ENCODE measurements around the gene IGF2BP2. TPM values are rescaled to one million over a fixed set of nuclear protein-coding genes. Genes with fewer than 3 reads are reported as not detected.

Gene IGF2BP2
- total RNA-seq, 1 donor from 2014 or later = 147 TPM

- Mint-ChIP-seq H3K36me3 (peaks cover 25% of the 10 kb centered on the region), H3K9me3 (peaks cover 2% of the 10 kb centered on the region), H3K4me1 (peaks cover 47% of the 10 kb centered on the region), H3K27me3 (ENCODE audit: insufficient read depth, low read depth) (no peaks in the 10 kb centered on the region), H3K4me3 (no peak overlapping the region), H3K27ac (peak overlapping the region; percentile 43)
- Histone ChIP-seq H3K9ac (no peak overlapping the region), H3K9me3 (ENCODE audit: low read depth) (no peaks in the 10 kb centered on the region), H3K79me2 (ENCODE audit: low read depth) (peaks cover 100% of the 10 kb centered on the region), H2AFZ (replicated peaks) (no peak overlapping the region), H3K4me2 (no peak overlapping the region), H3K4me1 (peaks cover 33% of the 10 kb centered on the region), H4K20me1 (ENCODE audit: low read depth) (peaks cover 97% of the 10 kb centered on the region), H3K36me3 (no peaks in the 10 kb centered on the region), H3K27ac (no peak overlapping the region), H3K27me3 (no peaks in the 10 kb centered on the region), H3K4me3 (no peak overlapping the region), H3F3A (ENCODE audit: low read depth) (no peaks in the 10 kb centered on the region)
- no peak for DNase-seq (ENCODE audit: low spot score)
- TF ChIP-seq EZH2phosphoT487 (IDR thresholded peaks at IDR 0.05) (no peak), EZH2 (IDR thresholded peaks at IDR 0.05) (no peak), CTCF (IDR thresholded peaks at IDR 0.05) (no peak)
These were observed 102.0 kb downstream of the IGF2BP2 start for GRCh38 chr3:185722881-185723280.

GRCh38 chr3:185721970-185722369, 102.9 kb downstream of the IGF2BP2 start:
- Histone ChIP-seq H3F3A (ENCODE audit: low read depth) (no peaks in the 10 kb centered on the region), H3K4me1 (peaks cover 30% of the 10 kb centered on the region), H4K20me1 (ENCODE audit: low read depth) (peaks cover 97% of the 10 kb centered on the region), H2AFZ (replicated peaks) (no peak overlapping the region), H3K9ac (no peak overlapping the region), H3K4me3 (no peak overlapping the region), H3K27me3 (no peaks in the 10 kb centered on the region), H3K9me3 (ENCODE audit: low read depth) (no peaks in the 10 kb centered on the region), H3K79me2 (ENCODE audit: low read depth) (peaks cover 100% of the 10 kb centered on the region), H3K4me2 (no peak overlapping the region), H3K36me3 (no peaks in the 10 kb centered on the region), H3K27ac (no peak overlapping the region)
- TF ChIP-seq CTCF (IDR thresholded peaks at IDR 0.05) (no peak), EZH2phosphoT487 (IDR thresholded peaks at IDR 0.05) (no peak), EZH2 (IDR thresholded peaks at IDR 0.05) (no peak)
- Mint-ChIP-seq H3K36me3 (peaks cover 25% of the 10 kb centered on the region), H3K9me3 (peaks cover 2% of the 10 kb centered on the region), H3K27me3 (ENCODE audit: insufficient read depth, low read depth) (no peaks in the 10 kb centered on the region), H3K4me3 (no peak overlapping the region), H3K4me1 (peaks cover 45% of the 10 kb centered on the region), H3K27ac (no peak overlapping the region)
- no peak for DNase-seq (ENCODE audit: low spot score)

GRCh38 chr3:185720326-185720725, 104.5 kb downstream of the IGF2BP2 start:
- Histone ChIP-seq H3K27me3 (no peaks in the 10 kb centered on the region), H3K9ac (no peak overlapping the region), H3K9me3 (ENCODE audit: low read depth) (no peaks in the 10 kb centered on the region), H3K36me3 (no peaks in the 10 kb centered on the region), H3F3A (ENCODE audit: low read depth) (no peaks in the 10 kb centered on the region), H2AFZ (replicated peaks) (no peak overlapping the region), H3K27ac (no peak overlapping the region), H3K4me3 (no peak overlapping the region), H3K4me1 (peaks cover 38% of the 10 kb centered on the region), H3K4me2 (no peak overlapping the region), H3K79me2 (ENCODE audit: low read depth) (peaks cover 100% of the 10 kb centered on the region), H4K20me1 (ENCODE audit: low read depth) (peaks cover 97% of the 10 kb centered on the region)
- no peak for TF ChIP-seq CTCF (IDR thresholded peaks at IDR 0.05)
- TF ChIP-seq EZH2phosphoT487 (IDR thresholded peaks at IDR 0.05) = no peak
- no peak for TF ChIP-seq EZH2 (IDR thresholded peaks at IDR 0.05)
- Mint-ChIP-seq H3K4me3 (no peak overlapping the region), H3K27me3 (ENCODE audit: insufficient read depth, low read depth) (no peaks in the 10 kb centered on the region), H3K36me3 (peaks cover 17% of the 10 kb centered on the region), H3K27ac (no peak overlapping the region), H3K9me3 (peaks cover 2% of the 10 kb centered on the region), H3K4me1 (peaks cover 46% of the 10 kb centered on the region)
- no peak for DNase-seq (ENCODE audit: low spot score)
